ENCODE results near the gene ALG14.

The ALG14 gene

GRCh38 chr1:94989911-94990473, 82.8 kb downstream of the ALG14 start:
- Histone ChIP-seq H3K27ac (ENCODE audit: low read length) (no peak overlapping the region), H3K9ac (ENCODE audit: low read depth, low read length) (no peak overlapping the region), H3K79me2 (ENCODE audit: insufficient read depth, low read length) (no peaks in the 10 kb centered on the region), H3K4me1 (ENCODE audit: insufficient read depth, low read length) (no peaks in the 10 kb centered on the region), H3K36me3 (ENCODE audit: insufficient read depth, low read length) (no peaks in the 10 kb centered on the region), H3K9me3 (ENCODE audit: insufficient read depth, low read length, severe bottlenecking) (no peaks in the 10 kb centered on the region), H2AFZ (ENCODE audit: low read depth, low read length) (no peak overlapping the region), H3K4me3 (ENCODE audit: low read depth in 1 of 2, low read length in 2 of 2) (no peak overlapping the region), H4K20me1 (ENCODE audit: insufficient read depth, low read length) (no peaks in the 10 kb centered on the region), H3K4me2 (ENCODE audit: insufficient read depth, low read length) (no peak overlapping the region), H3K27me3 (ENCODE audit: insufficient read depth, low read length, poor library complexity) (no peaks in the 10 kb centered on the region)
- ATAC-seq (ENCODE audit: insufficient read depth, low read depth) (no peak), DNase-seq (no peak)
- TF ChIP-seq EZH2 (IDR thresholded peaks at IDR 0.05; ENCODE audit: borderline replicate concordance, low read depth, low read length, severe bottlenecking), result no peak
- no peak for TF ChIP-seq CTCF (IDR thresholded peaks at IDR 0.05; ENCODE audit: borderline replicate concordance, extremely low read depth, low read length, poor library complexity, severe bottlenecking)

- no peaks in the 10 kb centered on the region for H3K36me3 ChIP-seq (ENCODE audit: insufficient read depth, low read length)
- no peaks in the 10 kb centered on the region for H3K9me3 ChIP-seq (ENCODE audit: insufficient read depth, low read length, severe bottlenecking)
- H3K9ac ChIP-seq (ENCODE audit: low read depth, low read length), result no peak overlapping the region
- TF ChIP-seq CTCF (IDR thresholded peaks at IDR 0.05; ENCODE audit: borderline replicate concordance, extremely low read depth, low read length, poor library complexity, severe bottlenecking) (no peak), EZH2 (IDR thresholded peaks at IDR 0.05; ENCODE audit: borderline replicate concordance, low read depth, low read length, severe bottlenecking) (no peak)
- H3K4me2 ChIP-seq (ENCODE audit: insufficient read depth, low read length), result no peak overlapping the region
- no peak overlapping the region for H3K27ac ChIP-seq (ENCODE audit: low read length)
- H2AFZ ChIP-seq (ENCODE audit: low read depth, low read length), result no peak overlapping the region
- no peaks in the 10 kb centered on the region for H3K4me1 ChIP-seq (ENCODE audit: insufficient read depth, low read length)
- no peaks in the 10 kb centered on the region for H3K27me3 ChIP-seq (ENCODE audit: insufficient read depth, low read length, poor library complexity)
- no peak for DNase-seq
- no peak overlapping the region for H3K4me3 ChIP-seq (ENCODE audit: low read depth in 1 of 2, low read length in 2 of 2)
- ATAC-seq (ENCODE audit: insufficient read depth, low read depth), result no peak
- no peaks in the 10 kb centered on the region for H3K79me2 ChIP-seq (ENCODE audit: insufficient read depth, low read length)
- H4K20me1 ChIP-seq (ENCODE audit: insufficient read depth, low read length), result no peaks in the 10 kb centered on the region
Measured at GRCh38 chr1:94989398-94989797, 83.4 kb downstream of the ALG14 start.

GRCh38 chr1:94988356-94988755, 84.4 kb downstream of the ALG14 start:
- Histone ChIP-seq H3K4me3 (ENCODE audit: low read depth in 1 of 2, low read length in 2 of 2) (no peak overlapping the region), H3K27ac (ENCODE audit: low read length) (no peak overlapping the region), H3K36me3 (ENCODE audit: insufficient read depth, low read length) (no peaks in the 10 kb centered on the region), H4K20me1 (ENCODE audit: insufficient read depth, low read length) (no peaks in the 10 kb centered on the region), H3K9ac (ENCODE audit: low read depth, low read length) (no peak overlapping the region), H3K9me3 (ENCODE audit: insufficient read depth, low read length, severe bottlenecking) (no peaks in the 10 kb centered on the region), H3K27me3 (ENCODE audit: insufficient read depth, low read length, poor library complexity) (no peaks in the 10 kb centered on the region), H2AFZ (ENCODE audit: low read depth, low read length) (no peak overlapping the region), H3K4me1 (ENCODE audit: insufficient read depth, low read length) (no peaks in the 10 kb centered on the region), H3K79me2 (ENCODE audit: insufficient read depth, low read length) (no peaks in the 10 kb centered on the region), H3K4me2 (ENCODE audit: insufficient read depth, low read length) (no peak overlapping the region)
- DNase-seq, result no peak
- TF ChIP-seq EZH2 (IDR thresholded peaks at IDR 0.05; ENCODE audit: borderline replicate concordance, low read depth, low read length, severe bottlenecking) (no peak), CTCF (IDR thresholded peaks at IDR 0.05; ENCODE audit: borderline replicate concordance, extremely low read depth, low read length, poor library complexity, severe bottlenecking) (no peak)
- ATAC-seq (ENCODE audit: insufficient read depth, low read depth), result no peak

Data from DND-41 (cell line).